Memory B cell (primary cell): Measurements from ENCODE around the gene SLC17A1.

Experiments
- ATAC-seq: fragments of 150-1000 bp; cut with Tn5 transposase; 2 replicates; pipeline ENCODE4 v1.10.0; 2021; ENCODE audit warnings: low read depth, mild to moderate bottlenecking, moderate library complexity
- DNase-seq, 2 donors: peaks; one replicate each; pipeline ENCODE4 v3.0.0; 2022; ENCODE audit warnings: low spot score in 2 of 2
- H3K27ac Mint-ChIP-seq: one replicate; pipeline ENCODE4 v1.8.0; 2022; ENCODE audit warnings: mild to moderate bottlenecking, moderate library complexity, mixed read lengths
- H3K27me3 Mint-ChIP-seq: one replicate; pipeline ENCODE4 v1.8.0; 2022; ENCODE audit warnings: mixed read lengths
- H3K36me3 Mint-ChIP-seq: one replicate; pipeline ENCODE4 v1.8.0; 2022; ENCODE audit warnings: mild to moderate bottlenecking, mixed read lengths
- H3K4me1 Mint-ChIP-seq: one replicate; pipeline ENCODE4 v1.8.0; 2022; ENCODE audit warnings: mixed read lengths
- H3K4me3 Mint-ChIP-seq: one replicate; pipeline ENCODE4 v1.8.0; 2022; ENCODE audit warnings: mild to moderate bottlenecking, moderate library complexity, mixed read lengths
- H3K9me3 Mint-ChIP-seq: one replicate; pipeline ENCODE4 v1.8.0; 2022; ENCODE audit warnings: mixed read lengths

The SLC17A1 gene

GRCh38 chr6:25852756-25853155, 20.9 kb upstream of the SLC17A1 start:
- DNase-seq (no peak), ATAC-seq (no peak)
- Mint-ChIP-seq H3K27ac (no peak overlapping the region), H3K4me1 (peaks cover 3% of the 10 kb centered on the region), H3K36me3 (no peaks in the 10 kb centered on the region), H3K9me3 (peaks cover 2% of the 10 kb centered on the region), H3K4me3 (no peak overlapping the region), H3K27me3 (peaks cover 7% of the 10 kb centered on the region)

- Mint-ChIP-seq H3K9me3 (peaks cover 5% of the 10 kb centered on the region), H3K4me3 (no peak overlapping the region), H3K27ac (no peak overlapping the region), H3K4me1 (peaks cover 3% of the 10 kb centered on the region), H3K36me3 (no peaks in the 10 kb centered on the region), H3K27me3 (peaks cover 9% of the 10 kb centered on the region)
- DNase-seq (no peak), ATAC-seq (no peak)
These were observed 20.1 kb upstream of the SLC17A1 start for GRCh38 chr6:25851961-25852360.

- DNase-seq (no peak), ATAC-seq (no peak)
- H3K9me3 Mint-ChIP-seq, result peaks cover 5% of the 10 kb centered on the region
- no peak overlapping the region for H3K4me3 Mint-ChIP-seq
- peaks cover 14% of the 10 kb centered on the region for H3K27me3 Mint-ChIP-seq
- peaks cover 2% of the 10 kb centered on the region for H3K36me3 Mint-ChIP-seq
- no peaks in the 10 kb centered on the region for H3K4me1 Mint-ChIP-seq
- no peak overlapping the region for H3K27ac Mint-ChIP-seq
These were observed 12.7 kb upstream of the SLC17A1 start for GRCh38 chr6:25844518-25844917.

- H3K9me3 Mint-ChIP-seq, result peaks cover 5% of the 10 kb centered on the region
- peaks cover 2% of the 10 kb centered on the region for H3K36me3 Mint-ChIP-seq
- no peak overlapping the region for H3K27ac Mint-ChIP-seq
- no peak overlapping the region for H3K4me3 Mint-ChIP-seq
- no peak for ATAC-seq
- no peak for DNase-seq
- peaks cover 14% of the 10 kb centered on the region for H3K27me3 Mint-ChIP-seq
- H3K4me1 Mint-ChIP-seq, result no peaks in the 10 kb centered on the region
These were observed 10.7 kb upstream of the SLC17A1 start for GRCh38 chr6:25842526-25842925.

GRCh38 chr6:25835442-25836283, 3.8 kb upstream of the SLC17A1 start:
- DNase-seq (no peak), ATAC-seq (no peak)
- Mint-ChIP-seq H3K36me3 (peaks cover 1% of the 10 kb centered on the region), H3K4me3 (no peak overlapping the region), H3K9me3 (no peaks in the 10 kb centered on the region), H3K27me3 (peaks cover 15% of the 10 kb centered on the region), H3K27ac (no peak overlapping the region), H3K4me1 (peaks cover 5% of the 10 kb centered on the region)

- Mint-ChIP-seq H3K4me1 (peaks cover 5% of the 10 kb centered on the region), H3K4me3 (no peak overlapping the region), H3K27me3 (peaks cover 12% of the 10 kb centered on the region), H3K36me3 (no peaks in the 10 kb centered on the region), H3K9me3 (no peaks in the 10 kb centered on the region), H3K27ac (no peak overlapping the region)
- ATAC-seq (no peak), DNase-seq (no peak)
These were observed 3.1 kb upstream of the SLC17A1 start for GRCh38 chr6:25834950-25835349.

- H3K36me3 Mint-ChIP-seq, result no peaks in the 10 kb centered on the region
- peaks cover 9% of the 10 kb centered on the region for H3K27me3 Mint-ChIP-seq
- H3K9me3 Mint-ChIP-seq, result no peaks in the 10 kb centered on the region
- no peak overlapping the region for H3K27ac Mint-ChIP-seq
- peaks cover 5% of the 10 kb centered on the region for H3K4me1 Mint-ChIP-seq
- H3K4me3 Mint-ChIP-seq, result no peak overlapping the region
- no peak for ATAC-seq
- no peak for DNase-seq
These were observed 1.3 kb upstream of the SLC17A1 start for GRCh38 chr6:25833136-25833535.

- ATAC-seq, result no peak
- peaks cover 11% of the 10 kb centered on the region for H3K27me3 Mint-ChIP-seq
- no peaks in the 10 kb centered on the region for H3K9me3 Mint-ChIP-seq
- no peak for DNase-seq
- H3K27ac Mint-ChIP-seq, result no peak overlapping the region
- no peak overlapping the region for H3K4me3 Mint-ChIP-seq
- no peaks in the 10 kb centered on the region for H3K36me3 Mint-ChIP-seq
- peaks cover 5% of the 10 kb centered on the region for H3K4me1 Mint-ChIP-seq
These were observed 818 bp upstream of the SLC17A1 start for GRCh38 chr6:25832670-25833069.

- no peak for DNase-seq
- no peak overlapping the region for H3K27ac Mint-ChIP-seq
- peaks cover 5% of the 10 kb centered on the region for H3K4me1 Mint-ChIP-seq
- H3K9me3 Mint-ChIP-seq, result no peaks in the 10 kb centered on the region
- H3K36me3 Mint-ChIP-seq, result no peaks in the 10 kb centered on the region
- H3K27me3 Mint-ChIP-seq, result peaks cover 11% of the 10 kb centered on the region
- no peak overlapping the region for H3K4me3 Mint-ChIP-seq
- ATAC-seq, result no peak
These were observed 433 bp upstream of the SLC17A1 start for GRCh38 chr6:25832307-25832662.

GRCh38 chr6:25830458-25830857, 1.4 kb downstream of the SLC17A1 start:
- Mint-ChIP-seq H3K27ac (no peak overlapping the region), H3K27me3 (peaks cover 15% of the 10 kb centered on the region), H3K36me3 (peaks cover 2% of the 10 kb centered on the region), H3K9me3 (peaks cover 6% of the 10 kb centered on the region), H3K4me3 (no peak overlapping the region), H3K4me1 (peaks cover 5% of the 10 kb centered on the region)
- DNase-seq, result no peak
- no peak for ATAC-seq

- DNase-seq (no peak), ATAC-seq (no peak)
- H3K27me3 Mint-ChIP-seq, result peaks cover 15% of the 10 kb centered on the region
- no peak overlapping the region for H3K4me3 Mint-ChIP-seq
- H3K9me3 Mint-ChIP-seq, result peaks cover 7% of the 10 kb centered on the region
- H3K36me3 Mint-ChIP-seq, result peaks cover 2% of the 10 kb centered on the region
- peaks cover 5% of the 10 kb centered on the region for H3K4me1 Mint-ChIP-seq
- no peak overlapping the region for H3K27ac Mint-ChIP-seq
These were observed 2.5 kb downstream of the SLC17A1 start for GRCh38 chr6:25829375-25829774.

- peaks cover 2% of the 10 kb centered on the region for H3K36me3 Mint-ChIP-seq
These were observed 10.5 kb downstream of the SLC17A1 start for GRCh38 chr6:25821341-25821740.

GRCh38 chr6:25816252-25816651, 15.6 kb downstream of the SLC17A1 start:
- Mint-ChIP-seq H3K4me3 (no peak overlapping the region), H3K27ac (no peak overlapping the region), H3K4me1 (no peaks in the 10 kb centered on the region), H3K36me3 (peaks cover 5% of the 10 kb centered on the region), H3K9me3 (peaks cover 6% of the 10 kb centered on the region), H3K27me3 (peaks cover 16% of the 10 kb centered on the region)
- ATAC-seq, result no peak
- no peak for DNase-seq

More at GRCh38 chr6:25821341-25821740, 10.5 kb downstream of the SLC17A1 start:
- Mint-ChIP-seq H3K4me3 (no peak overlapping the region), H3K9me3 (peaks cover 12% of the 10 kb centered on the region), H3K27ac (no peak overlapping the region), H3K4me1 (no peaks in the 10 kb centered on the region), H3K27me3 (peaks cover 14% of the 10 kb centered on the region)
- DNase-seq, result no peak
- no peak for ATAC-seq

GRCh38 chr6:25815194-25815593, 16.7 kb downstream of the SLC17A1 start:
- peaks cover 16% of the 10 kb centered on the region for H3K27me3 Mint-ChIP-seq
- peaks cover 5% of the 10 kb centered on the region for H3K36me3 Mint-ChIP-seq
- no peak overlapping the region for H3K27ac Mint-ChIP-seq
- H3K4me3 Mint-ChIP-seq, result no peak overlapping the region
- H3K4me1 Mint-ChIP-seq, result no peaks in the 10 kb centered on the region
- peaks cover 6% of the 10 kb centered on the region for H3K9me3 Mint-ChIP-seq
- ATAC-seq, result no peak
- DNase-seq, result no peak

- Mint-ChIP-seq H3K4me1 (no peaks in the 10 kb centered on the region), H3K27me3 (peaks cover 10% of the 10 kb centered on the region), H3K9me3 (no peaks in the 10 kb centered on the region), H3K36me3 (no peaks in the 10 kb centered on the region), H3K4me3 (no peak overlapping the region), H3K27ac (no peak overlapping the region)
- no peak for DNase-seq
- ATAC-seq, result no peak
These were observed 27.0 kb downstream of the SLC17A1 start for GRCh38 chr6:25804804-25805203.
